ENCODE results near the gene OXCT1. TPM values are rescaled to one million over a fixed set of nuclear protein-coding genes. Genes with fewer than 3 reads are reported as not detected.

Gene OXCT1
- total and polyA plus RNA-seq, 7 donors = 5.5 to 22.1 (median 10.7) TPM

DNA sequence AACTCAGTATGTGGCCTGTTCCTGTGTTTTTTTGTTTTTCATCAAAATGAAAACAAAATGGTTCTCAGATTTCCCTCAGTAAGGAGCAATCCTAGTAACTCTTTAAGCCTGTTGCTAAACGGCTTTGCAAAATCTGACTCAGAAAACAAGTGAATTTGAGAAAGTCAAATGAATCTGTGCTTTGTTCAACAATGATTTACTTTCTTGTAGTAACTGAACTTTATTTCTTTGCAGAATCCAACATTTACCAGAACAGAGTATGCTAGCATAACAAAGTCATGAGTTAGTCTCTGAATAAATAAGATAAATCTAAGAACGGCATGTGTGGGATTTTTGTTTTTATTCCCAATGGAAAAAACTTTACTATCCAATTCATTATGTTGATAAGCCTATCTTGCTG lies 93.8 kb downstream of the OXCT1 start:
- H3K9me3 ChIP-seq = no peaks in the 10 kb centered on the region
- intact Hi-C loops (cut with DNase I) = no loop called here
- no peaks in the 10 kb centered on the region for H3K27me3 ChIP-seq (ENCODE audit: insufficient read depth in 3 of 3, low read length in 2 of 3)
- no peak for DNase-seq
- H3K27ac ChIP-seq = no peak overlapping the region
- no peaks in the 10 kb centered on the region for H3K36me3 ChIP-seq (ENCODE audit: insufficient read depth in 1 of 2, low read depth in 1 of 2)
- 70 to 79% (median 78%) methylated on average over 2 of the region's 2 CpGs for WGBS, 3 donors
- TF ChIP-seq, protein P1, sequence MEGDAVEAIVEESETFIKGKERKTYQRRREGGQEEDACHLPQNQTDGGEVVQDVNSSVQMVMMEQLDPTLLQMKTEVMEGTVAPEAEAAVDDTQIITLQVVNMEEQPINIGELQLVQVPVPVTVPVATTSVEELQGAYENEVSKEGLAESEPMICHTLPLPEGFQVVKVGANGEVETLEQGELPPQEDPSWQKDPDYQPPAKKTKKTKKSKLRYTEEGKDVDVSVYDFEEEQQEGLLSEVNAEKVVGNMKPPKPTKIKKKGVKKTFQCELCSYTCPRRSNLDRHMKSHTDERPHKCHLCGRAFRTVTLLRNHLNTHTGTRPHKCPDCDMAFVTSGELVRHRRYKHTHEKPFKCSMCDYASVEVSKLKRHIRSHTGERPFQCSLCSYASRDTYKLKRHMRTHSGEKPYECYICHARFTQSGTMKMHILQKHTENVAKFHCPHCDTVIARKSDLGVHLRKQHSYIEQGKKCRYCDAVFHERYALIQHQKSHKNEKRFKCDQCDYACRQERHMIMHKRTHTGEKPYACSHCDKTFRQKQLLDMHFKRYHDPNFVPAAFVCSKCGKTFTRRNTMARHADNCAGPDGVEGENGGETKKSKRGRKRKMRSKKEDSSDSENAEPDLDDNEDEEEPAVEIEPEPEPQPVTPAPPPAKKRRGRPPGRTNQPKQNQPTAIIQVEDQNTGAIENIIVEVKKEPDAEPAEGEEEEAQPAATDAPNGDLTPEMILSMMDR (IDR thresholded peaks at IDR 0.05) = no peak
- no peaks in the 10 kb centered on the region for H3K4me1 ChIP-seq
- no peak overlapping the region for H3K4me3 ChIP-seq
- no peak for ATAC-seq

DNA sequence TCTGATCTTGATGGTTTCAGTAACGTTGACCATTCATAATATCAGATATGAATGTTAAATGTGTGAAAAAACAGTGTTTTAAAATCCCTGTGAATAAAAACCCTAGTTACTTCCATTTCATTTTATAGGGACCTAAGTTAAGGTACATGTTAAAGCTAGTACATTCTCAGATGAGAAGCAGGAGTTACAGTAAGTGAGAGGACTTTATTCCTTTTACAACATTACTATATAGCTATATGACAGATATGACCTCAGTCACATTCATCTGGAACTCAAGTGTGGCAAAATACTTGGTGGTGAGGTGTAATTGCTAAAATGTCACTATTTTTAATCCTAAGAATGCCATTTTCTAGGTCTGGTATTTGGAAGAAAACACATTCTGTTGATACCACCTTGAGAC lies 96.4 kb downstream of the OXCT1 start:
- intact Hi-C loops (cut with DNase I) = no loop called here
- 95 to 98% (median 97%) methylated on average over 1 of the region's 1 CpG for WGBS, 3 donors

DNA sequence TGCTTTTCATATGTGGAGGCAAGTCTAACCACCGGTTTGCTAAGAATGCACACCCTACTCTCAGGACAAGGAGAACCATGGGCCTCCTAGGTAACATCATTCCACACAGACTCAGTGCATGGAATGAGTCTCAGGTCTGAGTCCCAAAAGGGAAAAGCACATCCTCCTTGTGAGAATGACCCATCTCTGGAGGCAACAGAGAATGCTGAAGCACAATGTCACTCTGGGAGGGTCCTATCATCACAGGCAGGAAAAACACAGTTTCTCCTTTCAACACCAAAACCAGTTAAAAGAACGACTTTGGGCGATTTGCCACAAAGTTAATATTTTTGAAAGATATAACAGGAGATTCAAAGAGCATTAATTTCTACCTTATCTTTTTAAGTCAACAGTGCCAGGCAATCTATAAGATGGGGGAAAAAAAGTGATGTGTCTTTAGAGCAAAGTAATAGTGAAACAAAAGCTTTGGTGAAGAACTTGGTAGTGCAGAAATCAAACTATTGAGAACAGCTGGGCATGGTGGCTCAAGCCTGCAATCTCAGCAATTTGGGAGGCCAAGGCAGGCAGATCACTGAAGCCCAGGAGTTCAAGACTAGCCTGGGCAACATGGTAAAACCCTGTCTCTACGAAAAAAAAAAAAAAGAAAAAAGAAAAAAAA lies 97.3 kb downstream of the OXCT1 start:
- Histone ChIP-seq H3K9me3 (no peaks in the 10 kb centered on the region), H3K4me3 (no peak overlapping the region), H3K27ac (no peak overlapping the region), H3K27me3 (ENCODE audit: insufficient read depth in 3 of 3, low read length in 2 of 3) (no peaks in the 10 kb centered on the region), H3K4me1 (no peaks in the 10 kb centered on the region), H3K36me3 (ENCODE audit: insufficient read depth in 1 of 2, low read depth in 1 of 2) (no peaks in the 10 kb centered on the region)
- no peak for ATAC-seq
- TF ChIP-seq, protein P1 (IDR thresholded peaks at IDR 0.05) = no peak
- no peak for DNase-seq
- 87 to 95% (median 94%) methylated on average over 4 of the region's 4 CpGs for WGBS, 3 donors
- intact Hi-C loops (cut with DNase I) = no loop called here

More for the DNA sequence above, 96.4 kb downstream of the OXCT1 start:
- H3K9me3 ChIP-seq = no peaks in the 10 kb centered on the region
- TF ChIP-seq, protein P1 (IDR thresholded peaks at IDR 0.05) = no peak
- no peak for ATAC-seq
- H3K4me1 ChIP-seq = no peaks in the 10 kb centered on the region
- H3K4me3 ChIP-seq = no peak overlapping the region
- H3K27me3 ChIP-seq (ENCODE audit: insufficient read depth in 3 of 3, low read length in 2 of 3) = no peaks in the 10 kb centered on the region
- H3K36me3 ChIP-seq (ENCODE audit: insufficient read depth in 1 of 2, low read depth in 1 of 2) = no peaks in the 10 kb centered on the region
- no peak for DNase-seq
- no peak overlapping the region for H3K27ac ChIP-seq

DNA sequence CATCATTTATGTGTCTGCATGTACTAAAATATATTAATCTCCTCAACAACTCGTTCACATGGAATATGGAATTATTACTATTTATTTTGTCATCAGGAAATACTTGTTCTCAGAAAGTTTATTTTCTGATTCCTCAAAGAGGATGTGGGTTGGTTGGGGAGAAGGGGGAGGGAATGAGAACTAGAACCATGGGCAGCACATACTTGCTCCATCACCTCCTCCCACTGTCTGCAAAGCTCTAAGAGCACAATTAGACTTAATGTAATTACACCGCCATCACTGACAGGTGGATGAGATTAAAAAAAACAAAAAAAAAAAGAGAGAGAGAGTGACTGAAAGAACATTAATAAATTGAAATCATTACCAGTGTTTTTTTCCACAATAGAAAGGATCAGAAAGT lies 98.2 kb downstream of the OXCT1 start:
- ATAC-seq (no peak), DNase-seq (no peak)
- 83 to 87% (median 85%) methylated on average over 2 of the region's 2 CpGs for WGBS, 3 donors
- Histone ChIP-seq H3K4me1 (no peaks in the 10 kb centered on the region), H3K36me3 (ENCODE audit: insufficient read depth in 1 of 2, low read depth in 1 of 2) (no peaks in the 10 kb centered on the region), H3K4me3 (no peak overlapping the region), H3K27me3 (ENCODE audit: insufficient read depth in 3 of 3, low read length in 2 of 3) (no peaks in the 10 kb centered on the region), H3K9me3 (no peaks in the 10 kb centered on the region), H3K27ac (no peak overlapping the region)
- intact Hi-C loops (cut with DNase I) = no loop called here
- TF ChIP-seq, protein P1 (IDR thresholded peaks at IDR 0.05) = no peak

DNA sequence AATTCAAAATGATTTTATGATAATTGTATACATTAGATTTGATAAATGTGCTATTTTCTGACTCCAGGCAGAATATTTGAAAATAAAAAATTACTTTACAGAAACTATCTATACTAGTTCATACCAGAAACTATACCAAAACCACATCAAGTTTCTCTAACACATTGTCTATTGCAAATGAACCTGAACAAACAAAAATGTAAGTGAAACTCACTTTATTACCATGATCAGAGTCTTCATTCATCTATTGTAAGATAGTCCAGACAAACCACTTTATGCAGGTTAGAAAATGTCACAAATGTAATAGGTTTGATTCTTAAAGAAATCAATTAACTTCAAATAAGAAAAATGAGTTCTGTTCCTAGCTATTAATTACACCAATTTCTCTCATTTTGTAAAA lies 99.4 kb downstream of the OXCT1 start:
- DNase-seq (no peak), ATAC-seq (no peak)
- Histone ChIP-seq H3K4me1 (no peaks in the 10 kb centered on the region), H3K4me3 (no peak overlapping the region), H3K27ac (no peak overlapping the region), H3K27me3 (ENCODE audit: insufficient read depth in 3 of 3, low read length in 2 of 3) (no peaks in the 10 kb centered on the region), H3K9me3 (no peaks in the 10 kb centered on the region), H3K36me3 (ENCODE audit: insufficient read depth in 1 of 2, low read depth in 1 of 2) (no peaks in the 10 kb centered on the region)
- intact Hi-C loops (cut with DNase I) = no loop called here
- TF ChIP-seq, protein P1 (IDR thresholded peaks at IDR 0.05) = no peak

Data from psoas muscle (tissue), 8 donors.